Esophagus (tissue), 2 donors: Measurements from ENCODE around the gene ALDH9A1. TPM values are rescaled to one million over a fixed set of nuclear protein-coding genes. Genes with fewer than 3 reads are reported as not detected.

Source experiments
- H3K27ac ChIP-seq, 2 donors: one replicate each; pipeline ENCODE4 v1.5.1; 2013; ENCODE audit warnings: low read depth in 2 of 2, mild to moderate bottlenecking in 2 of 2, inconsistent platforms in 1 of 2, low read length in 1 of 2, moderate library complexity in 1 of 2
- H3K27me3 ChIP-seq, 2 donors: one replicate each; pipeline ENCODE4 v1.6.1; 2013; ENCODE audit warnings: low read length in 2 of 2, control low read depth in 1 of 2, mild to moderate bottlenecking in 1 of 2; ENCODE audit not compliant: insufficient read depth in 2 of 2, control insufficient read depth in 1 of 2
- H3K36me3 ChIP-seq, 2 donors: one replicate each; pipeline ENCODE4 v1.6.1; 2013; ENCODE audit warnings: low read length in 1 of 2; ENCODE audit not compliant: control insufficient read depth in 2 of 2, insufficient read depth in 2 of 2
- H3K4me1 ChIP-seq, 2 donors: one replicate each; pipeline ENCODE4 v1.6.1; 2013; ENCODE audit warnings: low read length in 1 of 2; ENCODE audit not compliant: control insufficient read depth in 2 of 2, insufficient read depth in 2 of 2
- H3K4me3 ChIP-seq, 2 donors: one replicate each; pipeline ENCODE4 v1.5.1; 2013; ENCODE audit warnings: low read length in 2 of 2, mild to moderate bottlenecking in 2 of 2, low read depth in 1 of 2, moderate library complexity in 1 of 2
- H3K9me3 ChIP-seq, 2 donors: one replicate each; pipeline ENCODE4 v1.6.1; 2013; ENCODE audit warnings: mild to moderate bottlenecking in 2 of 2, low read depth in 1 of 2, low read length in 1 of 2, moderate library complexity in 1 of 2; ENCODE audit not compliant: control insufficient read depth in 2 of 2, insufficient read depth in 1 of 2
- WGBS, 2 donors: extraction: QIAGEN DNeasy Blood & Tissue Kit; methylation state at CpG; one replicate each; pipeline ENCODE4 v1.1.7; 2013; 5-methylcytosine and 5-hydroxymethylcytosine counted together
- polyA plus RNA-seq, 2 donors: library from polyadenylated mRNA; stranded (reverse); fragments of 200-250 nt; gene quantifications; one replicate each; pipeline ENCODE4 v1.2.3, GENCODE V29; 2013
- donor health status: healthy with polysubstance abuse.
- donor health status: Bipolar disorder and iron deficiency.

The ALDH9A1 gene
- polyA plus RNA-seq, 2 donors, result 60.4 to 113 TPM

DNA sequence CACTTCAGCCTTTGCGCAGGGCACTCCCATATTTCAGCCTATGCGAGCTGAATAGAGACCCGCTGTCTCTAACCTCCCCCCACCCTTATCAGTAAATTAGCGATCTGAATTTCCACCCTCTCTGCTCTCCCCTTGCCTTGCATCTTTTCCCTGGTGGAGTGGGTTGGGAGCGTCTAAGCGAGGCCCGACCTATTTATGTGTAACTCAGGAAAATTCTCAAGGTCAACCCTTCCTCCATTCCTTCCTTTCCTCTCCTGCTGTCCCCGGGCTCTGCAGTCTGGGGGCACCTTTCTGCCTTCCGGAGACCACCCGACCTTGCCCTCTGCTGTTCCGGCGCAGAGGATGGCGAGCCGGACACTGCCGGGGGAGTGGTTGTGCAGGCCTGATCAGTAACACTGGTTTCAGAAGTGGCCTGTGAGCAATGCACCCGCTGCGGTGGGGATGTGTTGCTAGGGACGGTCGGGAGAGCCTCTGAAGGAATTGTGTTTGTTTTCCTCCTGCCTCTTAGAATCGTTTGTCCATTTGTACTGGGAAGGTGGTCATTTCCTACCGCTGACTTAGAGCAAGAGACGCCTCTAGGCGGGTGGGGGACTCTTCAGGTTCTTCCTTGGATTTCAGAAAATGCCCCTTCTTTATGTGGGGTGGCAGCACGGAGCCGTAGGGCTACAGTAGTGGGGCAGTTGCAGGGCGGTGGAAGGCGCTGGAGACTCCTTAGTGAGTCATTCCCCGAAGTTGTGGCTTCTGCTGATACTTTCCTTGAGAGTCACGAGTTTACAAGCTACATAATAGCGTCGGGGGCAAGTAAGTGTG lies 66.8 kb downstream of the ALDH9A1 start:
- Histone ChIP-seq H3K27ac (peak overlapping the region; percentile 85 to 96), H3K9me3 (no peaks in the 10 kb centered on the region), H3K27me3 (no peaks in the 10 kb centered on the region), H3K4me3 (peak overlapping the region; percentile 64 to 87), H3K36me3 (no peaks in the 10 kb centered on the region), H3K4me1 (no peaks in the 10 kb centered on the region)
- whole genome bisulfite sequencing, 2 donors, result 0 to 1% methylated on average over 31 of the region's 31 CpGs

DNA sequence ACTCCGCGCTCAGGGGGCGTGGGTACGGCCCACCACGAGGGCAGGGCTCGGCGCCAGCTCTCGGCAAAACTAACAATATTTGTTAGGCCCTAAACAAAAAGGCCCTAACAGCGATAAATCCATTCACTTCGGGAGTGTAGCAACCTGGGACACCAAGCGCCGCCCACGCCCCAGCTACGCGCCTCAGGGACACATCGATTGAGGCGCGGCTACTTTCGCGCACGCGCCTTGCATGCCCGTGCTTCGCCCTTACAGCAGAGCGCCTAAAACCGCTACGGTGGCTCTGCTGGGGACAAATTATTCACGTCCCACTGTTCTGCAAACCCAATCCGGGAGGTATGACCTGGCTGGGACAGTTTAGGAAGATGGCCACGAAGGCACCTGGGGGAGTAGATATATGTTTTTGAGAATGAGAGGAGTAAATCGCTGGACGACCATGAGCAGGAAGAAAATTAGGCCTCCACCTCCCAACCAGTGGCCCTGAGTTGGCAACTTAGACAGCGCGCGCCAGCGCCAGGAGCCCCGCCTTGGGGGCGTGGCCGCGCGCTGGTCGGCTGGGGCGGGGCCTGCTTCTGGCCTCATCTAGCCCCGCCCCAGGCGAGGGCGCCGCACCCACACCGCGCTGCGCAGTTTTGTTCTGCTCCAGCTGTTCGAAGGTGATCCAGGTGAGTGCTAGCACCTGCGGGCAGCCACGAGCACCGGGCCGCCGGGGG lies 67.6 kb downstream of the ALDH9A1 start, which contains the start of gene MGST3:
TSS of gene MGST3 (plus strand) at position 606 of the 713 bp plus-strand sequence. CDS start 18,614 bp downstream, outside the sequence.
- H3K27me3 ChIP-seq, result no peaks in the 10 kb centered on the region
- H3K36me3 ChIP-seq, result no peaks in the 10 kb centered on the region
- no peaks in the 10 kb centered on the region for H3K4me1 ChIP-seq
- 0% methylated on average over 50 to 56 of the region's 56 CpGs for WGBS, 2 donors
- H3K27ac ChIP-seq, result peak within 1 kb of the TSS; percentile 85 to 96
- peak within 1 kb of the TSS; percentile 64 to 87 for H3K4me3 ChIP-seq
- no peaks in the 10 kb centered on the region for H3K9me3 ChIP-seq

DNA sequence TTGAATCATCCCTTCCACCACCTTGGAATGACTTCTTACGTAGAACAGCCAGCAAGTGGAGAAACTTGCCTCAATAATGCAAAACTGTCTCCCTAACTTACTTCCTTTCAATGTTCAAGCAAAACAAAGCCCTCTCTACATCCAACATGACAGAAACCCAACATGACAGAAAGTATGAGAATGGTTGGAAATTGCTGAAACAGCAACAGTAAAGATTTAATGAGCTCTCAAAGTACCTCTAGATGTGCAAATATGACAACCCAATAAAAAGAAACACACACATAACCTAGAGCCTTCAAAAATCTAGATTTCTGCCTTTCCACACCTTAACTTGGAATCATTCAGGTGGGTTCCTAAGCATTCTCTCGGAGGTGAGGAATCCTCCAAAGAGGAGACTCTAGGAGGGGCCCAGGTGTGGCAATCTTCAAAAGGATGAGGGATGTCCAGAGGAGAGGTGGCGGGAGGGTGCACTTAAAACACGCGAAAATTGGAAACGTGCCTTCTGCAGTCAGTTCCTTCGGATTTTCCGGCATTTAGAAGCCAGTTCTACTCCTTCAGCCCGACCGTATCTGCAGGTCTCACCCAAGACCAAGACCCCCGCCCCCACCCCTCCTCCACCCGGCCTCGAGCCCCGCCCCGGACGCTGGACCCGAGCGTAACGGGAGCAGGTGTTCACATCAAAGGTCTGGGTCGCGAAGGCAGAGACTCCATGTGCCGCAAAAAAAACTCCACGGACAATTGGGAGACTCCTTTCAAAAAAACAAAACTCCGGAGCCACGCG lies 68.3 kb downstream of the ALDH9A1 start:
- Histone ChIP-seq H3K27me3 (no peaks in the 10 kb centered on the region), H3K4me1 (no peaks in the 10 kb centered on the region), H3K27ac (peak overlapping the region; percentile 85 to 96), H3K4me3 (peak overlapping the region; percentile 64 to 87), H3K9me3 (no peaks in the 10 kb centered on the region), H3K36me3 (no peaks in the 10 kb centered on the region)
- 6 to 7% methylated on average over 26 of the region's 26 CpGs for WGBS, 2 donors

DNA sequence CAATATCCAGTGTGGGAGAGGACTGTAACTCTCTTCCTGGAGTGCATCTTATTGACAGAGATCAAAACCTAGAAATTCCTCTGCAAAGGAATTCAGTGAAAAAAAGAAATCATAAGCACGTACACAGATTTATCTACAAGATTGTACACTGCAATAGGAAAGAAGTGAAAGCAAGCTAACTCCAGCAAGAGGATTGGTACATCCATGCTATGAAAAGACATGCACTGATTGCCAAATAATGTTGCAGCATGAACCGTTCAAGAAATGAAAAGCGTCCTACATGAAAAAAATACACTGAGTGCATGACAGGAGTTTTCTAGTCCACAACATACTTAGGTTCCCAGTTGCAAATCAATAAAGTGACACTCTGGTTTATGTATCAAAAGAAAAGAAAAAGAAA lies 69.2 kb downstream of the ALDH9A1 start:
- no peak overlapping the region for H3K27ac ChIP-seq
- no peaks in the 10 kb centered on the region for H3K27me3 ChIP-seq
- H3K9me3 ChIP-seq, result no peaks in the 10 kb centered on the region
- no peak overlapping the region for H3K4me3 ChIP-seq
- H3K36me3 ChIP-seq, result no peaks in the 10 kb centered on the region
- H3K4me1 ChIP-seq, result no peaks in the 10 kb centered on the region
- 73 to 77% methylated on average over 3 of the region's 3 CpGs for WGBS, 2 donors

DNA sequence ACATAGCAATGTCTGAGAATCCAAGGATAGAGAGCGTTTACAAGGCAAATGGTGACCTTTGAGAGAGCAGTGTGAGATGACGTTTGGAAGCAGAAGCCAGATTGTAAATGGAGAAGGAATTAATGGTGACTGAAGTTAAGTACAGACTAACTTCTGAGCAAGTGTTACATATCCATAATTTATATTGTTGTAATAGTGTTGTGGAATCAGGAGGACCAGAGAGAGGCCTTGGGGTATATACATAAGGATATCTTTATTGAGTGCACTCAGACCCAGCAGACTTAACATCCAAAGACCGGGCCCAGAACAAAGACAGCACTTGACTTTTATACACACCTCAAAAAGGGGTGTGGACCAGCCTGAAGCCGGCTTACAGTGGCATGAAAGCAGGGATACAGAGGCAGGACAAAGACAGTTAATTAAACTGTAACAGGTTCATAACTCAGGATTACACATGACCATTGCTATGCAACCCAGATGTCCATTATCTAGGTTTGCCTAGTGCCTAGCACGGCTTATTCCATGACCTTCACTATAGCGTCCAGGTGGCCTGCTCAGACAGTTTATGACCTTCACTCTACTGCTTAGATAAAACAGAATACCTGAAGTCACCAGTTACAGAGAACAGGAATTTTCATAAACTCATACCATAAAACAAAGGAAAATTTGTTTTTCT lies 70.1 kb downstream of the ALDH9A1 start:
- Histone ChIP-seq H3K4me3 (no peak overlapping the region), H3K36me3 (no peaks in the 10 kb centered on the region), H3K27me3 (no peaks in the 10 kb centered on the region), H3K27ac (no peak overlapping the region), H3K9me3 (no peaks in the 10 kb centered on the region), H3K4me1 (no peaks in the 10 kb centered on the region)
- whole genome bisulfite sequencing, 2 donors, result 72 to 85% methylated on average over 6 of the region's 6 CpGs

DNA sequence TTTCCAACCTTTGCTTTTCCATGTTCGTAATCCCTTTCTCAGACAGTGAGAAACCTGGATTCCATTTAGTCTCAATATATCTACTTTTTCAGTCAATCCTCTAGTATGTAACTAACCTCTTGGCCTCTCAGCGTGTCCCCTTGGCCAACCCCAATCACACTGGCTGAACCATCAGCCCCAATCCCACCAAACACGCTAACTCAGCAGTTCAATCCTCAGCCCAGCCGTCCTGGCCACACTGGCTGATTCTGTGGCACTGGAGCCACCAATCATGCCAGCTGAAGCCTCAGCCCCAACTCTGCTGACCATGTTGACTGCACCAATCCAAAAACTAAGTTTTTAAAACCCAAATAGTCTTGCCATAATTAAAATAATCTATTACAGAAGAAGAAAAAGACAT lies 73.9 kb downstream of the ALDH9A1 start:
- Histone ChIP-seq H3K36me3 (no peaks in the 10 kb centered on the region), H3K4me1 (no peaks in the 10 kb centered on the region), H3K4me3 (no peak overlapping the region), H3K9me3 (no peaks in the 10 kb centered on the region), H3K27me3 (no peaks in the 10 kb centered on the region), H3K27ac (no peak overlapping the region)
- WGBS, 2 donors, result 92% methylated on average over 4 of the region's 4 CpGs

DNA sequence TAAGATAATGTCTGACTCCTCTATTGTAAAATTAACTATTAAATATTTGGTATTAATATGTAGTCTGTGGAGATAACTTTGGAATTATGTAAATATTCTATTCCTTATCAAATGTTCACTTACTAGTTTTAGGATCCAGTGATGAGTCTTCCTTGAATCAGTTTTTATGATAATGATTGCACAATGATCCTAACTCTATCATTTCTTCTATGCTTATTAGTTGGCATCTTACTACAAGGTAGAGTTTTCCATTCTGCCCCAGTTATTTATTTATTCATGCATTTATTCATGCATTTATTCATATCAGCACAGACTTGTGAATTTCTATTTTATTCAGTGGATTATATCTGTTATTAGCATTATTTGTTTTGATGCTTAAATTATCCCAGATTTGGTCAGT lies 74.7 kb downstream of the ALDH9A1 start:
- Histone ChIP-seq H3K27me3 (no peaks in the 10 kb centered on the region), H3K27ac (no peak overlapping the region), H3K9me3 (no peaks in the 10 kb centered on the region), H3K4me1 (no peaks in the 10 kb centered on the region), H3K36me3 (no peaks in the 10 kb centered on the region), H3K4me3 (no peak overlapping the region)

DNA sequence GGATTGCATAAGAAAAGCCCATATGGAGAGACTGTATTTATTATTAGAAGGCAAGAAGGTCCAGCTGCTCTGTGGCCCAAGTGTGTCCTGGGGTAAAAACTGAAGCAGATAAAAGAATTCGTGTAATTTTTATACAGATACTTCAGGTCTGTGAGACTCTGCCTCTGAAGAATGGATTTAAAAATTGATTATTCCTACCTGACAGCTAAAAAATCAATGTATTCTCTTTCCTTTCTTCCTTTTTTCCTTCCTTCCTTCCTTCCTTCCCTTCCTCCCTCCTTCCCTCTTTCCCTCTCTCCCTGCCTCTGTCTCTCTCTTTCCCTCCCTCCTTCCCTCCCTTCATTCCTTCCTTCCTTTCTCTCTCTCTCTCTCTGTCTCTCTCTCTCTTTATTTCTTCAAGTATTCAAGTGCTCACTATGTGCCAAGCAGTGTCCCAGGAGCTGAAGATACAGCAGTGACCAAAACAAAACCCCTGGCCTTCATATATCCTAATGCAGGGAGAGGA lies 78.7 kb downstream of the ALDH9A1 start:
- Histone ChIP-seq H3K27me3 (no peaks in the 10 kb centered on the region), H3K27ac (no peak overlapping the region), H3K4me3 (no peak overlapping the region), H3K4me1 (no peaks in the 10 kb centered on the region), H3K9me3 (no peaks in the 10 kb centered on the region), H3K36me3 (no peaks in the 10 kb centered on the region)
- 64 to 68% methylated on average over 1 of the region's 1 CpG for WGBS, 2 donors

DNA sequence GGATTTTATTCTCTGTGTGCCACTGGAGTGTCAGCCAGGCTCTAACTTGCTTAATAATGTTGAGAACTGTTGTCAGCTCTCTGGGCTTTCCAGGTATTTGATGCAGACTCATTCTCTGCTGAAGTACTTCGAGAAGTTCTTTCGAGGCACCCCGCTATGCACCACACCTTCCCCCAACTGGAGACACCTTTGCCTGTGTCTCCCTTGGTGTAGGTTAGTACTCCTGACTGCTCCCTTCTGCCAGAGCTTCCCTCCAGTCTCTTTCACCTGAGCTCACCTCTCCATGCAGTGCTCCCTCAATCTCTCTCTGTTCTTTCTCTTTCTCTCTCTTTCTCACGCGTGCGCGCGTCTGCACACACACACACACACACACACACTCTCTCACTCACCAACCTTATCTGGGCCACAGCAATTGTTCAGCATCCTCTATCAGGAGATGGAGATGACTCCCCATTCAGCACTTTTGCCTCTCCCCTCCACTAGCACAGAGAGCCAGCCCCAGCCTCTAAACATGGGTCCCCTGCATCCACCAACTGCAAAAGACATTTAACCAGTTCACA lies 81.3 kb downstream of the ALDH9A1 start:
- WGBS, 2 donors, result 88 to 91% methylated on average over 8 of the region's 8 CpGs

More for the DNA sequence above, 81.3 kb downstream of the ALDH9A1 start:
- Histone ChIP-seq H3K4me1 (no peaks in the 10 kb centered on the region), H3K27ac (no peak overlapping the region), H3K9me3 (no peaks in the 10 kb centered on the region), H3K36me3 (no peaks in the 10 kb centered on the region), H3K4me3 (no peak overlapping the region), H3K27me3 (no peaks in the 10 kb centered on the region)
